HG03025 (cell line): ENCODE data around the gene MAGI3.
"Not testable (repeated sequence)": the region's sequence is repeated elsewhere in the genome, so short reads cannot be mapped to it uniquely, and the experiment has no call there.

Source experiments
- ATAC-seq: cut with Tn5 transposase; IDR thresholded peaks from one replicate; pipeline ENCODE4 v1.9.1; 2021; ENCODE audit warnings: mild to moderate bottlenecking, moderate library complexity; ENCODE audit not compliant: unreplicated experiment, low FRiP score

Gene MAGI3

DNA sequence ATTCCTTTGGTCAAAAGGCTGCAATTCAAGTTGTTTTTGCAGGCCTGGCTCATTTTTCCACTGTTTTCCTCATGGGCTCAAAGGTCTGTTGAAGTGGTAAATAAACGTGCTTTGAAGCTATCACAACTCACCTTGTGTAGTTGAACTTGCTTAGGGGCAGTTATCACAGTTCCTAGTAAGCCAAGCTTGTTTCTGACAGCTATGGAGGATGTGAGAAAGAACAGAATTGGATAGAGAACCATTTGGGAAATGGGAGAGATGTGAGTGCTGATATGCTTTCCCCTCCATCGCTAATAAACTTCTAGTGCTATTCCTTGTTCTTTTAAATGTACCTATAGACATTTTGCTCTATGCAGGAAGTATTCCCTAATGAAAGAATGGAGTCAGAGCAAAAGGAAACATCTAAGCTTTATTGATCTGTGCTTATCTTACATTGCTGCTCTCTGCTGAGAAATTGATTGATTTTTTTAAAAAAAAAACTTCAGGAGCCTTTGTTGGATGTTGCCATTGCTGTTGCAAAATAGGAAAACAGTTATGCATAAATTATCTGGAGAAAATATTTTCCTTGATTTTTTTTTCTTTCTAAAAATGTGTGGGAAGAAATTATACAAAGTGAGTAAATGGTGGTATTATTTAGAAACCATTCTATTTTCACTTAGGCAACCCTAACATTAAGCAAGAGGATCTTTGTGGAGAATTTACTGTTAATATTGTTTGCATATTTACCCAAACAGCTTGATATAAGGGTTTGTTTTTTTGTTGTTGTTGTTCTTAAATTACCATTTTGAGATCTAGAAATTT is 118.2 kb downstream of the MAGI3 start:
- no peak for ATAC-seq

DNA sequence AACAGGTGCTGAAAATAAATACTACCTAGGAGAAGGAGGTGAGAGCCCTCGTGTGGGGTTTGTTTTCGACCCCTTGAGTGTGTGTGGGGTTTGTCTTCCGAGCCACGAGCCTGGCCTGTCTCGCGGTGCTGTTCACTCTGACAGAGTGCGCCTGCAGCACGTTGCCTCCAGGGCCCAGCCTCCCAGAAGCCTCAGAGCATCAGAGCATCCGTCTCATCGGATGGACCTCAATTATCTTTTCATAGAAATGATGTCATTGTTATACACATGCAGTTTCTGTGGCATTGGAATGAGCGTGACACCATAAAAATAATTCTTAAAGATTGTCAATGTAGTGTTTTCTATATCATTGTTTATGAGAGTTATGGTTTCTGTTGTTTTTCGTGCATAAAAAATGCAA is 119.5 kb downstream of the MAGI3 start:
- ATAC-seq, result not testable (repeated sequence)

DNA sequence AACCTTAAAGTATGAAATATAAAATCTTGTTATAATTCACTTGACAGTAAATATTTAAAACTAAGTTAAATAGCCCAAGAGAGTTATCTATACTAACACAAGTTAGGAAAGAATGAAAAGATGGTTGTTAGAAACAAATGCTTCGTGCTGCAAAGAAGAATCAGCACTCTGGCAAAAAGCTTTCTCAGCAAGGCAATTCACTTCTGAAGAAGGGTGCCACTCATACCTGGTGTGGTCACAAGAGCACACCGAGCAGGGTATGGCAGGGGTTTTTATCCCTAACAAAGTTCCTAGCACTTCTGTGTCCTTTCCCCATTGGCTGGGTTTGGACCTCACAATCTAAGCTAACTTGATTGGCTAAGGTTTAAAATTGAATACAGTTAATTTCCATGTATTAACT is 121.0 kb downstream of the MAGI3 start:
- no peak for ATAC-seq

DNA sequence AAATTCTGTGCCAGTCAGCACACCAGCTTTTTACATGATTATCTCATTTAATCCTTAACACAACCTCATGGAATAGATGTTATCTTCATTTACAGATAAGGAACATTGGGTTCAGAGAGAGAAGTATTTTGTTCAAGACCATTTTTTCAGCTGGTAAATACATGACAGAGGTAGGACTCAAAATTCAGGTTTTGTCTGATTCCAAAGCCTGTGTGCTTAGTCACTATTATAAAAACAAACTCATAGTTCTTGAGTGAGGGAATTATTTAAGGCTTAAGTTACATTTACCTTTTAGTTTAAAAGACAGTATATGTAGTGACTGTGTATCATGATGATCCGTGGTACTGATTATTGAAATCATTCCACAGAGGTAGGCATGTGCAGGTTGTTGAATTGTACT is 125.2 kb downstream of the MAGI3 start:
- no peak for ATAC-seq

DNA sequence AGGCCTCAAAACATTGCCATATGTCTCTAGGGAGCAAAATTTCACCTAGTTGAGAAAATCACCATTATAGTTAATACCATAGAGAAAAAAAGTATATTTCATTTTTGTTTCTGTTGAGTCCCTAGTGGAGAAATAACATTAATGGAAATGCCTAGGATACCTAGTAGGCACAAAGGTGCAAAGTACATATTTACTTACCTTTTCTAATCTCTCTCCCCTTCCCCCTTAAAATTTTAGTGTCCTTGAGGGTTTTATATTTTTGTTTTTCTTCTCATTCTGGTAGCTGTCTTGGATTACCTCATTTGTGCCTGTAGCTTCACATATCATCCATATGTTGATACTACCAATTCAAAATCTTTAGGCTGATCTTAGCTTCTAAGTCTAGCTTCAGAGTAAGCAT is 127.0 kb downstream of the MAGI3 start:
- ATAC-seq, result no peak

DNA sequence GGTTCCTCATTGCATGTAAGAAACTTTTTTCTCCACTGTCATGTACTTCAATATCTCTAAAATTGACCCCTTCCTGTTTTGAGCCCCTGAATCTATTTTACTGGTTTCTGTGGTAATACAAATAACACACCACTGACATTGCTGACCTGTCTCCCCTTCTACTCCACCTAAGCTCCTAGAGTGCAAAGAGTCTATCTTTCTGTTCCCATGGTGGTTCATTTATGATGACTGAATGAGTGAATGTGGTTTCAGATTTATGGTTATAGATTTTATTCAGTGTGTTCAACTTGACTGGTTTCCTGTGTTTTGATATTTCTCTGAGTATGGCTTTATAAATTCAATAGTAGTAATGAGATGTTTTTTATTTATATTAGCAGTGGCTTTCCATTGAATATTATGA is 127.7 kb downstream of the MAGI3 start:
- ATAC-seq, result no peak

- ATAC-seq, result no peak
These were observed 129.2 kb downstream of the MAGI3 start for GRCh38 chr1:113519556-113519955.

- no peak for ATAC-seq
These were observed 139.7 kb downstream of the MAGI3 start for GRCh38 chr1:113530021-113530420.

DNA sequence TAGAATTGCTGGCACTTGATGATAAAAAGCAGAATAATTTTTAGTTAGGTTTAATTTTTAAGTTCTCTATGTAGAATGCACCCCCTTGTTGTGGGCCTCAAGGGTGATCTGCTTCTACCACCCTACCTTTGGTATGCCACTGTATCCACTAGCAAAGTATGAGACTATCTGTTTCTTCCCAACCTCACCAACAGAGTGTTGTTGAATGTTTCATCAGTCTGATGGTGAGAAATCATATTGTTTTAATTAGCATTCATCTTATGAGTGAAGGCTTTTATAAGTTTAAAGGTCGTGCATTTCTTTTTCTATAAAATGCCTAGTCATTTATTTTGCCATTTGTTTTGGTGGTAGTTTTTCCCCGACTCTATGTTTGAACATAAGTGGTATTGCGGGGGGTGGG is 141.0 kb downstream of the MAGI3 start:
- ATAC-seq, result no peak

DNA sequence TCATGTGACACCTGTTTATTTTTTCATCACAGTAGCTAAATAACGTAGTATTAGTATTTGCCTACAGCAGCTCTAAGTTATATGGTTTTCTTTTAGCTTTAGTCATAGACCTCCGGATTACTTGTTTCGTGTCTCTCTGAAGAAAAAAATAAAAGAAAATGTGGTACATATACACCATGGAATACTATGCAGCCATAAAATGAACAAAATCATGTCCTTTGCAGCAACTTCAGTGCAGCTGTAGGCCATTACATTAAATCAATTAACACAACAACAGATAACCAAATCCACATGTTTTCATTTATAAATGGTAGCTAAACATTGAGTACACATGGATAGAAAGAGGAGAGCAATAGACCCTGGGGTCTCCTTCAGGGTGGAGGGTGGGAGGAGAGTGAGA is 142.7 kb downstream of the MAGI3 start:
- ATAC-seq, result no peak

DNA sequence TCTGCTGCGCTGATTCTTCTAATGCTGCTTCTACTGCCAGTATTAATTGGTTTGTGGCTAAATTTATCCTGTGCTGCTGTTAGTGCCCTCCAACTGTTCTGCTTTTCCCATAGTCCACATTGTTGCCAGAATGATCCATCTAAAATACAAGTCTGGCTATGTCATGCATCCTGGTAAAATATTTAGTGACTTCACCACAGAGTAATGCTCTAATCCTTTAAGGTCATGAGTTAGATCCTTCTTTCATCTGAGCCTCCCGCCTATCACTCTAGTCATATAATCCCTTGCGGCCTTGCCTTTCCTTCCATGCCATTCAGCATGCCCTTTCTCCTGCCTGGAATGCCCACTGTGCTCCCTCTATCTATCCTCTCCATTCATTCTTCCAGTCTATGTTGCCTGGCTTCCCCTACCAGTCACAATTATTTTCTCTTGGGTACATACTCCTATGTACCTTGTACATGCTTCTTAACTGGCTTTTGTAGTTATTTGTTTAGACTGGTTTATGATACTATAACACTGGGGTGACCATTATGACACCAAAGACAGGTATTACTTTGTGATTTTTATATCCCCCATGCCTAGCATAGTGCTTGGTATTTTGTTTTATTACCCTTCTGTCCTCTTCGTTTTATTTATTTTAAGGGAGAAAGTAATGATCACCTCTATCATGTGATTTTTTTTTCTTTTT is 144.0 kb downstream of the MAGI3 start:
- ATAC-seq, result no peak

GRCh38 chr1:113534875-113535274 is 144.6 kb downstream of the MAGI3 start:
- no peak for ATAC-seq

DNA sequence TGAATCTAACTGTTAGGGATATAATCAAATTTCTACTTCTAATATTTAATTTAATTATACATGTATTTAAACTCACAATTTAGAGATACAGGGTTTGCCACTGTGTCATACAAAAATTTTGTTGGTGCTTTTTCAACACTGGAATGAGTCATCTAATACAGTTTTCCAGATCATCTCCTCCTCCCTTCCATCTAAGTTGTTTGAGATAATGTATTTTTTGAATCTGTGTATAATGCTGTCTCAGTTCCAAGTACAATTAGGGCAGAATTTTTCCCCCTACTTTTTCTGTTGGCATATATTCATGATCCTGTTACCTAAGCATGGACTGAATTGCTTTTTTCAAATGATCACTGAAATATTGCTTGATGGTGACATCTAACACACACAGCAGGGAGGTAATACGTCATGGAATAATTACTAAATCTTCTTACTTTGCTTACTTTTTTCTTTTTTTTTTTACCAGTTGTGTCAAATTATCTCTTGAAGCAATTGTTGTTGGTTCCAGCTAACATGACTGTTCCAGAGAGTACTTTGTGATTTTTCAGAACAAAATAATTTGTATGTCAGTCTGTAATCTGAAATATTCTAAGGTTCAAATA is 146.0 kb downstream of the MAGI3 start:
- no peak for ATAC-seq

GRCh38 chr1:113538225-113538624 is 147.9 kb downstream of the MAGI3 start:
- ATAC-seq, result no peak

GRCh38 chr1:113540335-113540734 is 150.0 kb downstream of the MAGI3 start:
- no peak for ATAC-seq

GRCh38 chr1:113541106-113541505 is 150.8 kb downstream of the MAGI3 start:
- no peak for ATAC-seq

DNA sequence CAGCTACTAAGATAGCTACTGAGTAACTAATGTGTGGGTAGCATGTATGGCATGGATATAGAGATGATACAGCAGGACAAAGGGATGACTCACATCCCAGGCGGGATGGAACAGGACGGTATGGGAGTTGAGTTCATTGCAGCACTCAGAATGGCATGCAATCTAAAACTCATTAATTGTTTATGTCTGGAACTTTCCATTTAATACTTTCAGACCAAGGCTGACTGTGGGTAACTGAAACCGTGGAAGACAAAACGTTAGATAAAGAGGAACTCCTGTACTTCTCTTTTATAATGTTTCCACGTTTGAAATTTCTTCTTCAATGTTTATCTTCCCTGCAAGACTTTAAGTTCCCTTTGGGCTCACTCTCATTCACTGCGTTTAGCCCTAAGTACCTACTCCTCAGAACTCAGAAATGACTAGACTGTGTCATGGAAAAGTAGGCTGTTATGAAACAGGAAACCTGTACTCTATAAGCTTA is 151.9 kb downstream of the MAGI3 start:
- no peak for ATAC-seq

DNA sequence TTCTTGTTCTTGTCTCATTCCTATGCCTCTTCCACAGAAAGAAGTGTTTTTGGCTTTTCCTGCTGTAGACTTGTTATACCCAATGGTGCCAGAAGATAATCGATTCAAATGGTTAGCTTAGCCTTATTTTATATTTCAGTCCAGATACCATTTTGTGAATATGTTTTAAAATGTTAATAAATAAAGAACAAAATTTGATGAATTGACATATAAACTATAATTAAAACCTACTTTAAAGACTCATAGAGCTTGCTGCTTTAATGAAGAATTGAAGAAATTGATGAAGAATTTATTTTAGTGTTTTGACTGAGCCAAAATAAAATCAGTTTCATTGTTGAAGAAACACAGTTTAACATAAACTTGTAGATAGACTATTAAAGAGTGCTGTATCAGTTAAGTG is 152.8 kb downstream of the MAGI3 start:
- ATAC-seq, result no peak

GRCh38 chr1:113545210-113545609 is 154.9 kb downstream of the MAGI3 start:
- no peak for ATAC-seq

- ATAC-seq, result no peak
These were observed 155.3 kb downstream of the MAGI3 start for GRCh38 chr1:113545626-113546025.

DNA sequence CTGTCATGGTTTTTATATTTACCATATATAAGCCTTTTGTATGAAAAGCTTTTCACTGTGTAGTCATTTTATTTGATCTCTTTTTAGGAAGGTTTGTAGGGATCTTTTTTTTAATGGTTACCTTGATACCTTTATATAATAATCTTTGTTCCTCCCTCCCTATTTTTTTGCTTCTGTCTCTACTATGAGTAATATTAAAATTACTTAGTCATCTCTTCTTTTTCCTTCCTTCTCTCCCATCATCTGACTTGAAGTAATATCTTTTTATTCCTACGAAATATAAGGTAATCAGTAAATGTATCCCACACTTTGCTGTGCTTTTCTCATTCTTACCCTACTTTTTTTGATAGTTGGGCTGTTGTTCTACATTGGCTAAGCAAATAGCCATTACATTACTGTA is 161.4 kb downstream of the MAGI3 start:
- no peak for ATAC-seq

GRCh38 chr1:113552244-113552643 is 161.9 kb downstream of the MAGI3 start:
- no peak for ATAC-seq
